Motor neuron (in vitro differentiated cells): ENCODE measurements around the gene SLC44A2. TPM values are rescaled to one million over a fixed set of nuclear protein-coding genes. Genes with fewer than 3 reads are reported as not detected.

Experiments used
- ATAC-seq, 8 experiments: fragments of 200-7000 bp; cut with Tn5 transposase; replicated peaks in 6 of 8; 2 replicates each; pipeline ENCODE4 v1.8.0; 2021; ENCODE audit warnings: mild to moderate bottlenecking in 8 of 8, moderate library complexity in 8 of 8
- H3K27ac ChIP-seq, 2 donors: fragments of 250-450 bp; sonication (Bioruptor Pico); 2 replicates each; pipeline ENCODE4 v1.9.0; 2021; ENCODE audit warnings: antibody characterized with exemption in 2 of 2, mild to moderate bottlenecking in 2 of 2, moderate library complexity in 1 of 2
- H3K4me1 ChIP-seq, 2 donors: fragments of 250-450 bp; sonication (Bioruptor Pico); replicated peaks in 1 of 2; 2 replicates each; pipeline ENCODE4 v1.6.1; 2021; ENCODE audit warnings: antibody characterized with exemption in 2 of 2, mild to moderate bottlenecking in 2 of 2, moderate library complexity in 1 of 2
- H3K4me3 ChIP-seq, 5 donors: fragments of 250-450 bp; sonication (Bioruptor Pico); 2 replicates each; pipeline ENCODE4 v1.9.0; 2021; ENCODE audit warnings: antibody characterized with exemption in 5 of 5, mild to moderate bottlenecking in 5 of 5, moderate library complexity in 4 of 5
- WGBS, 10 experiments: fragments of 450-650 bp; shearing (Covaris generic); methylation state at CpG; one replicate each; pipeline ENCODE4 v1.0.0; 2022; 5-methylcytosine and 5-hydroxymethylcytosine counted together
- in situ Hi-C, 9 experiments: fragments of 400-800 bp; cut with MboI; loops; one replicate each; pipeline ENCODE4 v1.15.0; 2021; ENCODE audit warnings: low sequenced_read_pairs in 9 of 9, low pct_unique_long_range_greater_than_20kb in 2 of 9; ENCODE audit not compliant: unreplicated experiment in 9 of 9
- total RNA-seq, 8 experiments: library from RNA; unstranded; fragments of 300-600 nt; gene quantifications; 2 replicates each; pipeline versions ENCODE4 v1.2.3 to v1.2.4, GENCODE V29; 2022

Gene SLC44A2
- total RNA-seq, 8 experiments from 2014 or later: 18.6 to 157 (median 83.2) TPM

- H3K4me3 ChIP-seq: no peak overlapping the region
- WGBS, 10 experiments: 80 to 100% (median 92%) methylated on average over 1 to 2 of the region's 5 CpGs; no CpG with 5 or more reads in 6 of the 10 experiments
- ATAC-seq: no peak
- peaks cover 4 to 9% of the 10 kb centered on the region in 2 donors for H3K4me1 ChIP-seq
- H3K27ac ChIP-seq: no peak overlapping the region
- in situ Hi-C loops: no loop called here
These were observed 66.5 kb downstream of the SLC44A2 start for GRCh38 chr19:10691883-10692282.

- ATAC-seq: no peak
- Histone ChIP-seq H3K27ac (no peak overlapping the region), H3K4me3 (no peak overlapping the region), H3K4me1 (peaks cover 0 to 5% of the 10 kb centered on the region in 2 donors)
- WGBS, 10 experiments: 50 to 100% (median 91%) methylated on average over 1 to 2 of the region's 5 CpGs; no CpG with 5 or more reads in 4 of the 10 experiments
- in situ Hi-C loops: no loop called here
These were observed 67.4 kb downstream of the SLC44A2 start for GRCh38 chr19:10692673-10693264.

Other genes starting within 250 kb of the SLC44A2 start
- 100 to 1,000 TPM in 1 of 8 experiments, 10 to 100 TPM in 7; 29.4 to 110 (median 62.1) TPM for gene TYK2, start 245.0 kb upstream of the SLC44A2 start, total RNA-seq
- 100 to 1,000 TPM; 106 to 304 (median 175) TPM for gene CDC37, start 222.0 kb upstream of the SLC44A2 start, total RNA-seq
- gene PDE4A, start 205.0 kb upstream of the SLC44A2 start, total RNA-seq: 1 to 10 TPM in 7 of 8 experiments, under 1 TPM in 1; 0.88 to 7.8 (median 2.8) TPM
- 10 to 100 TPM; 27.1 to 84.0 (median 49.6) TPM for gene KEAP1, start 122.2 kb upstream of the SLC44A2 start, total RNA-seq
- gene S1PR5, start 108.1 kb upstream of the SLC44A2 start, total RNA-seq: under 1 TPM in 4 of 8 experiments, not detected in 4; 0.08 to 0.81 (median 0.16) TPM
- gene ATG4D, start 81.6 kb upstream of the SLC44A2 start, total RNA-seq: 10 to 100 TPM; 14.6 to 54.2 (median 29.5) TPM
- gene KRI1, start 59.5 kb upstream of the SLC44A2 start, total RNA-seq: 10 to 100 TPM in 4 of 8 experiments, 1 to 10 TPM in 4; 6.8 to 44.1 (median 12.1) TPM
- gene CDKN2D, start 56.6 kb upstream of the SLC44A2 start, total RNA-seq: 10 to 100 TPM in 5 of 8 experiments, 1 to 10 TPM in 3; 1.9 to 68.6 (median 39.8) TPM
- gene AP1M2, start 38.2 kb upstream of the SLC44A2 start, total RNA-seq: under 1 TPM in 3 of 8 experiments, not detected in 5; 0.52 to 0.81 (median 0.67) TPM
- 100 to 1,000 TPM in 5 of 8 experiments, 10 to 100 TPM in 3; 44.8 to 286 (median 137) TPM for gene ILF3, start 28.8 kb downstream of the SLC44A2 start, total RNA-seq
- gene QTRT1, start 75.9 kb downstream of the SLC44A2 start, total RNA-seq: 10 to 100 TPM; 29.1 to 71.9 (median 42.6) TPM
- 100 to 1,000 TPM in 2 of 8 experiments, 10 to 100 TPM in 6; 23.2 to 128 (median 45.4) TPM for gene DNM2, start 92.5 kb downstream of the SLC44A2 start, total RNA-seq
- 10 to 100 TPM; 12.4 to 46.7 (median 21.4) TPM for gene TMED1, start 210.7 kb downstream of the SLC44A2 start, total RNA-seq
- gene C19orf38, start 222.9 kb downstream of the SLC44A2 start, total RNA-seq: 1 to 10 TPM in 3 of 8 experiments, under 1 TPM in 4, not detected in 1; 0.25 to 2.3 (median 0.50) TPM
- gene CARM1, start 246.0 kb downstream of the SLC44A2 start, total RNA-seq: 10 to 100 TPM; 23.8 to 62.4 (median 34.4) TPM